ENCODE measurements around the gene RTKN2.

GRCh38 chr10:62268399-62269114, at the start of gene RTKN2:
- no peak for TF ChIP-seq CTCF (IDR thresholded peaks at IDR 0.05; ENCODE audit: low read depth, low read length)
- no peak for TF ChIP-seq EZH2phosphoT487 (IDR thresholded peaks at IDR 0.05; ENCODE audit: low read depth)
